IPS DF 4.7 (cell line): Measurements from ENCODE around the gene PLA2G1B.
"Not testable (repeated sequence)": the region's sequence is repeated elsewhere in the genome, so short reads cannot be mapped to it uniquely, and the experiment has no call there.

Experiments
- DNase-seq: peaks from one replicate; pipeline ENCODE4 v3.0.0-alpha.2; 2013; ENCODE audit warnings: low spot score; ENCODE audit errors: extremely low read depth

Gene PLA2G1B

GRCh38 chr12:120359128-120359527 is 31.5 kb upstream of the PLA2G1B start:
- DNase-seq: no peak

GRCh38 chr12:120358412-120359100 is 31.0 kb upstream of the PLA2G1B start:
- no peak for DNase-seq

- DNase-seq: no peak
Observed at GRCh38 chr12:120357104-120357503, 29.5 kb upstream of the PLA2G1B start.

- no peak for DNase-seq
Observed at GRCh38 chr12:120356567-120357030, 29.0 kb upstream of the PLA2G1B start.

- no peak for DNase-seq
Observed at GRCh38 chr12:120353556-120354317, 26.2 kb upstream of the PLA2G1B start.

- DNase-seq: no peak
Observed at GRCh38 chr12:120353136-120353535, 25.6 kb upstream of the PLA2G1B start.

- no peak for DNase-seq
Observed at GRCh38 chr12:120352117-120352516, 24.5 kb upstream of the PLA2G1B start.

GRCh38 chr12:120350576-120351350 is 23.2 kb upstream of the PLA2G1B start:
- no peak for DNase-seq

- no peak for DNase-seq
Observed at GRCh38 chr12:120347766-120348165, 20.2 kb upstream of the PLA2G1B start.

GRCh38 chr12:120346681-120347080 is 19.1 kb upstream of the PLA2G1B start:
- DNase-seq: no peak

- no peak for DNase-seq
Observed at GRCh38 chr12:120346031-120346430, 18.5 kb upstream of the PLA2G1B start.

- DNase-seq: no peak
Observed at GRCh38 chr12:120343692-120344091, 16.1 kb upstream of the PLA2G1B start.

- DNase-seq: no peak
Observed at GRCh38 chr12:120343039-120343537, 15.5 kb upstream of the PLA2G1B start.

- DNase-seq: no peak
Observed at GRCh38 chr12:120342175-120343038, 14.8 kb upstream of the PLA2G1B start.

- DNase-seq: no peak
Observed at GRCh38 chr12:120339256-120339655, 11.7 kb upstream of the PLA2G1B start.

GRCh38 chr12:120337730-120338129 is 10.2 kb upstream of the PLA2G1B start:
- DNase-seq: no peak

GRCh38 chr12:120336392-120336791 is 8.8 kb upstream of the PLA2G1B start:
- not testable (repeated sequence) for DNase-seq

- not testable (repeated sequence) for DNase-seq
Observed at GRCh38 chr12:120335447-120335846, 7.9 kb upstream of the PLA2G1B start.

GRCh38 chr12:120332523-120332922 is 4.9 kb upstream of the PLA2G1B start:
- DNase-seq: no peak

- DNase-seq: no peak
Observed at GRCh38 chr12:120332041-120332440, 4.5 kb upstream of the PLA2G1B start.

GRCh38 chr12:120331390-120331789 is 3.8 kb upstream of the PLA2G1B start:
- DNase-seq: no peak
